K562 (cell line): ENCODE data around the gene ZCCHC14. TPM values are rescaled to one million over a fixed set of nuclear protein-coding genes. Genes with fewer than 3 reads are reported as not detected.
A peak's percentile ranks its signal among the peaks of the same experiment; 100 is the strongest.

Experiments used
- ARID4B ChIP-seq: sonication (generic); formaldehyde crosslinking; IDR thresholded peaks from 2 replicates; pipeline ENCODE4 v1.8.0; 2022; ENCODE audit warnings: mild to moderate bottlenecking, missing genetic modification reagents
- ATF3 ChIP-seq, 2 experiments: fragments of 450-650 bp in 1 of 2; sonication (generic) in 1 of 2; formaldehyde crosslinking in 1 of 2; IDR thresholded peaks in 1 of 2; conservative IDR thresholded peaks in 1 of 2; 2 replicates each; pipeline versions ENCODE4 v1.6.1 to v1.8.1; 2016 to 2023; ENCODE audit warnings: mild to moderate bottlenecking in 2 of 2, moderate library complexity in 2 of 2, inconsistent platforms in 1 of 2, missing genetic modification reagents in 1 of 2
- BMI1 ChIP-seq: fragments of 150-350 bp; IDR thresholded peaks from 2 replicates; pipeline ENCODE4 v1.6.1; 2014; ENCODE audit warnings: low read length
- CEBPB ChIP-seq: fragments of 450-650 bp; IDR thresholded peaks from 2 replicates; pipeline ENCODE4 v1.6.1; 2016; ENCODE audit warnings: missing genetic modification characterization, missing compliant biosample characterization
- CHD1 ChIP-seq: fragments of 200-600 bp; sonication (generic); IDR thresholded peaks from one replicate; pipeline ENCODE4 v1.6.1; 2012; ENCODE audit warnings: mild to moderate bottlenecking, moderate library complexity, low read length, inconsistent platforms
- GATAD2A ChIP-seq: fragments of 450-650 bp; IDR thresholded peaks from 2 replicates; pipeline ENCODE4 v1.6.1; 2017
- HES1 ChIP-seq: fragments of 450-650 bp; IDR thresholded peaks from 2 replicates; pipeline ENCODE4 v1.6.1; 2016; ENCODE audit warnings: low read depth, mild to moderate bottlenecking, moderate library complexity
- MEF2A ChIP-seq: IDR thresholded peaks from 2 replicates; pipeline ENCODE4 v1.6.1; 2011; ENCODE audit warnings: low read depth, mild to moderate bottlenecking, low read length, moderate library complexity; ENCODE audit not compliant: control insufficient read depth
- NR4A1 ChIP-seq, 2 experiments: fragments of 250-450 bp in 1 of 2; fragments of 450-650 bp in 1 of 2; sonication (Bioruptor Pico) in 1 of 2; IDR thresholded peaks; 2 replicates each; pipeline versions ENCODE4 v1.4.0 to v1.6.1; 2016 to 2020; ENCODE audit warnings: mild to moderate bottlenecking in 2 of 2, missing compliant biosample characterization in 1 of 2, missing genetic modification characterization in 1 of 2, moderate library complexity in 1 of 2
- SOX6 ChIP-seq: fragments of 450-650 bp; IDR thresholded peaks from 2 replicates; pipeline ENCODE4 v1.6.1; 2014; ENCODE audit warnings: mild to moderate bottlenecking
- TRIM25 ChIP-seq: fragments of 450-650 bp; IDR thresholded peaks from 2 replicates; pipeline ENCODE4 v1.7.0; 2016; ENCODE audit warnings: borderline replicate concordance
- ZBTB1 ChIP-seq: sonication (generic); formaldehyde crosslinking; IDR thresholded peaks from 2 replicates; pipeline ENCODE4 v1.8.1; 2023; ENCODE audit warnings: missing genetic modification reagents, low read depth, mild to moderate bottlenecking, borderline replicate concordance
- ZBTB49 ChIP-seq: sonication (generic); formaldehyde crosslinking; IDR thresholded peaks from 2 replicates; pipeline ENCODE4 v1.8.0; 2022; ENCODE audit warnings: missing genetic modification reagents, mild to moderate bottlenecking, borderline replicate concordance
- ZNF398 ChIP-seq: fragments of 250-450 bp; sonication (Bioruptor Pico); IDR thresholded peaks from 2 replicates; pipeline ENCODE4 v1.8.0; 2021; ENCODE audit warnings: moderate library complexity, mild to moderate bottlenecking, inconsistent platforms
- polyA plus RNA-seq, 8 experiments: library from polyadenylated mRNA; depleted of rRNA in 4 of 8; stranded (reverse) in 5 of 8; unstranded in 3 of 8; fragments of >200 nt; fragmentation: Nextera tagmentation in 2 of 8; fragmentation: Illumina TruSeq in 1 of 8; extraction: Ambion mirVana in 2 of 8; extraction: Trizol in 1 of 8; gene quantifications; 2 replicates each; pipeline versions ENCODE4 v1.2.1 to v1.2.3, GENCODE V29; 2011 to 2014; ENCODE audit warnings: inconsistent platforms in 1 of 8, missing spikeins in 1 of 8
- total RNA-seq, 7 experiments: library from RNA; depleted of rRNA in 6 of 7; stranded (reverse); fragments of >200 nt in 6 of 7; fragmentation: Illumina TruSeq in 2 of 7; extraction: Trizol in 2 of 7; gene quantifications; 2 replicates each; pipeline versions ENCODE4 v1.2.1 to v1.2.3, GENCODE V29; 2011 to 2021; ENCODE audit warnings: low replicate concordance in 1 of 7

Gene ZCCHC14
- total and polyA plus RNA-seq, 9 of the 15 experiments (the other 6 are each of a cell fraction or from before 2014, with no cell fraction given), result 1.5 to 12.4 (median 2.9) TPM

- peak; percentile 20; the same call in 1 of the 2 replicates for TF ChIP-seq HES1
- TF ChIP-seq SOX6, result peak; percentile 63
- no peak for TF ChIP-seq CHD1
- no peak for TF ChIP-seq ZNF398 (CRISPR knock-in tag)
- TF ChIP-seq ZBTB49 (CRISPR knock-in tag), result no peak
- no peak for TF ChIP-seq BMI1
- TF ChIP-seq GATAD2A, result no peak
- TF ChIP-seq TRIM25, result no peak
- no peak for TF ChIP-seq ARID4B (CRISPR knock-in tag)
- no peak for TF ChIP-seq ZBTB1
- TF ChIP-seq MEF2A, result peak; percentile 62; the same call in 1 of the 2 replicates
- no peak for TF ChIP-seq NR4A1 (CRISPR knock-in tag; IDR thresholded peaks at IDR 0.05)
- TF ChIP-seq NR4A1 (tag; IDR thresholded peaks at IDR 0.05), result no peak
- TF ChIP-seq CEBPB (tag), result no peak
- peak; percentile 88 for TF ChIP-seq ATF3 (IDR thresholded peaks at IDR 0.05)
- no peak for TF ChIP-seq ATF3 (CRISPR knock-in tag; conservative IDR thresholded peaks at IDR 0.05)
These were observed 28.0 kb downstream of the ZCCHC14 start (continued) for GRCh38 chr16:87464691-87465300.
